HCT116 (cell line): Measurements from ENCODE around the gene C11orf68. TPM values are rescaled to one million over a fixed set of nuclear protein-coding genes. Genes with fewer than 3 reads are reported as not detected.

ENCODE experiments used
- ATAC-seq: fragments of 200-7000 bp; cut with Tn5 transposase; 2 replicates; pipeline ENCODE4 v1.9.1; 2020; ENCODE audit warnings: mild to moderate bottlenecking, moderate library complexity
- BruUV-seq: library from RNA; stranded (reverse); fragments of 400-500 nt; replicated peaks from 2 replicates; lab custom pipeline; 2021; lab: Mats Ljungman, UMichigan
- CTCF ChIA-PET: fragments of 300-600 bp; sonication (Branson Sonifier 250); formaldehyde crosslinking; loops from one replicate; lab custom pipeline; 2021; ENCODE audit warnings: antibody characterized with exemption; lab: Charles Lee
- POLR2A ChIA-PET: fragments of 300-600, 350-600 bp; sonication (Branson Sonifier 250); formaldehyde crosslinking; loops from one replicate; lab custom pipeline; 2021; ENCODE audit warnings: antibody characterized with exemption; lab: Charles Lee
- RAD21 ChIA-PET, 2 experiments: fragments of 300-600 bp; sonication (Branson Sonifier 250); formaldehyde crosslinking; loops; one replicate each; lab custom pipeline; 2023; ENCODE audit warnings: low total read pairs in 2 of 2; ENCODE audit not compliant: uncharacterized antibody in 2 of 2, unreplicated experiment in 2 of 2, low non-redundant PET in 1 of 2; lab: Charles Lee
- DNase-seq: peaks from one replicate; pipeline ENCODE4 v3.0.0-alpha.2; 2010; ENCODE audit warnings: low read depth, low spot score
- H2AFZ ChIP-seq: fragments of 200-600 bp; shearing (Covaris generic), sonication (generic); 2 replicates; pipeline ENCODE4 v1.6.1; 2017; ENCODE audit warnings: low read depth, mixed run types, mixed read lengths, antibody characterized with exemption, low read length; ENCODE audit not compliant: poor library complexity, severe bottlenecking
- H3K27ac ChIP-seq: 2 replicates; pipeline ENCODE4 v1.5.1; 2012; ENCODE audit warnings: low read depth, low read length
- H3K27me3 ChIP-seq: fragments of 200-600 bp; sonication (generic); 2 replicates; pipeline ENCODE4 v1.6.1; 2016; ENCODE audit warnings: mixed run types, low read length, mixed read lengths; ENCODE audit not compliant: insufficient read depth
- H3K36me3 ChIP-seq, 2 experiments: fragments of 200-500 bp in 1 of 2; fragments of 200-600 bp in 1 of 2; sonication (Bioruptor generic) in 1 of 2; sonication (generic) in 1 of 2; 2 replicates each; pipeline versions ENCODE4 v1.5.1 to v1.6.1; 2014 to 2016; ENCODE audit warnings: low read length in 2 of 2, inconsistent platforms in 1 of 2, mixed read lengths in 1 of 2, mixed run types in 1 of 2; ENCODE audit not compliant: insufficient read depth in 2 of 2, control insufficient read depth in 1 of 2
- H3K4me1 ChIP-seq, 2 experiments: fragments of 200-600 bp in 1 of 2; sonication (generic) in 1 of 2; 2 replicates each; pipeline versions ENCODE4 v1.5.1 to v1.6.1; 2012 to 2017; ENCODE audit warnings: low read length in 2 of 2, inconsistent platforms in 1 of 2, mild to moderate bottlenecking in 1 of 2, mixed read lengths in 1 of 2, mixed run types in 1 of 2, moderate library complexity in 1 of 2; ENCODE audit not compliant: insufficient read depth in 2 of 2, control insufficient read depth in 1 of 2
- H3K4me2 ChIP-seq: fragments of 200-600 bp; sonication (generic); 2 replicates; pipeline ENCODE4 v1.6.1; 2017; ENCODE audit warnings: mixed run types, low read length, mixed read lengths
- H3K4me3 ChIP-seq, 2 experiments: fragments of 200-600 bp in 1 of 2; sonication (generic) in 1 of 2; replicated peaks in 1 of 2; 2 replicates each; pipeline ENCODE4 v1.5.1; 2011 to 2016; ENCODE audit warnings: low read length in 2 of 2, control low read depth in 1 of 2, low read depth in 1 of 2, mild to moderate bottlenecking in 1 of 2, mixed read lengths in 1 of 2, mixed run types in 1 of 2
- H3K79me2 ChIP-seq: fragments of 200-600 bp; sonication (generic); 2 replicates; pipeline ENCODE4 v1.6.1; 2017; ENCODE audit warnings: mild to moderate bottlenecking, mixed run types, low read length, moderate library complexity, mixed read lengths; ENCODE audit not compliant: insufficient read depth
- H3K9ac ChIP-seq: fragments of 200-600 bp; sonication (generic); 2 replicates; pipeline ENCODE4 v1.6.1; 2016; ENCODE audit warnings: low read length, mixed read lengths
- H3K9me2 ChIP-seq: fragments of 200-600 bp; sonication (generic), shearing (Covaris generic); 2 replicates; pipeline ENCODE4 v1.6.1; 2017; ENCODE audit warnings: mixed run types, mild to moderate bottlenecking, moderate library complexity; ENCODE audit not compliant: insufficient read depth
- H3K9me3 ChIP-seq, 2 experiments: fragments of 200-500 bp in 1 of 2; fragments of 200-600 bp in 1 of 2; sonication (Bioruptor generic) in 1 of 2; sonication (generic) in 1 of 2; 2 replicates each; pipeline ENCODE4 v1.6.1; 2014 to 2017; ENCODE audit warnings: low read length in 2 of 2, mixed read lengths in 2 of 2, inconsistent platforms in 1 of 2, low read depth in 1 of 2, mild to moderate bottlenecking in 1 of 2, mixed run types in 1 of 2, moderate library complexity in 1 of 2; ENCODE audit not compliant: control insufficient read depth in 1 of 2, insufficient read depth in 1 of 2
- H4K20me1 ChIP-seq: fragments of 200-600 bp; sonication (generic), shearing (Covaris generic); 2 replicates; pipeline ENCODE4 v1.6.1; 2017; ENCODE audit warnings: mixed run types, mild to moderate bottlenecking, moderate library complexity; ENCODE audit not compliant: insufficient read depth
- CTCF ChIP-seq, 3 experiments: fragments of 200-600 bp in 1 of 3; sonication (generic) in 1 of 3; IDR thresholded peaks in 2 of 3; conservative IDR thresholded peaks in 1 of 3; 2 replicates each; pipeline ENCODE4 v1.5.1; 2012 to 2017; ENCODE audit warnings: low read depth in 2 of 3, low read length in 2 of 3, antibody characterized with exemption in 1 of 3, borderline replicate concordance in 1 of 3, control low read depth in 1 of 3, mild to moderate bottlenecking in 1 of 3, mixed read lengths in 1 of 3, mixed run types in 1 of 3, moderate library complexity in 1 of 3; ENCODE audit not compliant: insufficient read depth in 1 of 3
- ELF1 ChIP-seq: IDR thresholded peaks from 2 replicates; pipeline ENCODE4 v1.6.1; 2012; ENCODE audit warnings: low read depth, borderline replicate concordance
- EZH2 ChIP-seq: fragments of 200-600 bp; sonication (generic); IDR thresholded peaks from 2 replicates; pipeline ENCODE4 v1.6.1; 2017; ENCODE audit warnings: antibody characterized with exemption, mixed run types
- POLR2A ChIP-seq: IDR thresholded peaks from 2 replicates; pipeline ENCODE4 v1.7.0; 2011; ENCODE audit warnings: borderline replicate concordance; ENCODE audit not compliant: insufficient read depth, insufficient read length; ENCODE audit errors: extremely low read depth
- POLR2AphosphoS5 ChIP-seq: IDR thresholded peaks from 2 replicates; pipeline ENCODE4 v1.6.1; 2011; ENCODE audit warnings: mild to moderate bottlenecking, low read depth, low read length, moderate library complexity
- RAD21 ChIP-seq: IDR thresholded peaks from 2 replicates; pipeline ENCODE4 v1.6.1; 2012; ENCODE audit warnings: low read depth, mild to moderate bottlenecking
- TCF7L2 ChIP-seq: IDR thresholded peaks from 2 replicates; pipeline ENCODE4 v1.7.0; 2011; ENCODE audit warnings: borderline replicate concordance, inconsistent platforms; ENCODE audit not compliant: insufficient read depth, insufficient read length; ENCODE audit errors: extremely low read depth
- YY1 ChIP-seq: IDR thresholded peaks from 2 replicates; pipeline ENCODE4 v1.6.1; 2011; ENCODE audit warnings: low read length, low read depth, moderate library complexity, mild to moderate bottlenecking; ENCODE audit not compliant: insufficient replicate concordance; ENCODE audit errors: extremely low read depth
- intact Hi-C: fragments of 100-400 bp; cut with micrococcal nuclease; formaldehyde crosslinking; loops from 2 replicates; pipeline ENCODE4 v1.10.0; 2022
- total RNA-seq: library from RNA; stranded (reverse); gene quantifications from one replicate; pipeline ENCODE4 v1.2.1, GENCODE V29; 2021; ENCODE audit not compliant: unreplicated experiment

The C11orf68 gene
- total RNA-seq, 1 experiment from 2014 or later, result 49.8 TPM

- RAD21 ChIA-PET, result interaction anchor here in 1 of 2 experiments (0.7 kb wide), 1 partner anchor 24 kb away, joined by 3 read pairs; the partner anchor contains the start of gene FIBP
- POLR2A ChIA-PET, result interaction anchor here (1.0 to 4.8 kb wide), 6 partner anchors 9 to 54 kb away, joined by 3 to 39 read pairs (median 8); partner anchors contain the start of genes CCDC85B, CFL1, FIBP and FOSL1
- Histone ChIP-seq H3K9ac (peak overlapping the region; percentile 75), H3K9me2 (no peaks in the 10 kb centered on the region), H3K79me2 (peaks cover 12% of the 10 kb centered on the region), H3K9me3 (no peaks in the 10 kb centered on the region), H3K4me1 (peaks cover 59 to 97% of the 10 kb centered on the region in 2 experiments), H2AFZ (no peak overlapping the region), H3K27me3 (no peaks in the 10 kb centered on the region), H3K27ac (peak overlapping the region; percentile 75), H3K4me2 (peak overlapping the region; percentile 96), H3K4me3 (peak overlapping the region; percentile 7 to 25; a peak in 2 of 4 replicates), H3K36me3 (no peaks in the 10 kb centered on the region), H4K20me1 (no peaks in the 10 kb centered on the region)
- CTCF ChIA-PET, result interaction anchor here (2.3 to 2.9 kb wide), 2 partner anchors 19 to 23 kb away, joined by 16 to 19 read pairs; partner anchors contain the start of genes CCDC85B and FIBP
- DNase-seq (peak; percentile 72), ATAC-seq (peak; percentile 28)
- TF ChIP-seq POLR2AphosphoS5, result peak; percentile 71
- TF ChIP-seq YY1, result peak; percentile 22
- TF ChIP-seq TCF7L2, result peak; percentile 4
- no peak for TF ChIP-seq ELF1
- peak; percentile 52 for TF ChIP-seq POLR2A
- no peak for TF ChIP-seq RAD21
- peak in 2 of 3 experiments; percentile 40 to 44; a peak in 4 of 6 replicates for TF ChIP-seq CTCF (IDR thresholded peaks at IDR 0.05 in 2 of 3, conservative IDR thresholded peaks at IDR 0.05 in 1 of 3; ENCODE audit: borderline replicate concordance in 1 of 3, insufficient read depth in 1 of 3, low read depth in 2 of 3, low read length in 2 of 3)
- no peak for TF ChIP-seq EZH2
- BruUV-seq, result TSS peak; percentile 52
- intact Hi-C loops, result no loop called here
Observed at GRCh38 chr11:65911682-65912568, 6.9 kb downstream of the C11orf68 start.
